Astrocyte (in vitro differentiated cells and primary cell): ENCODE data around the gene FAHD2A.

Experiments used
- EZH2 ChIP-seq: IDR thresholded peaks from 2 replicates; pipeline ENCODE4 v1.6.1; 2012; ENCODE audit warnings: mild to moderate bottlenecking, low read length, inconsistent platforms; ENCODE audit not compliant: insufficient read depth
- TF ChIP-seq, protein P1 (sequence below): IDR thresholded peaks from 2 replicates; pipeline ENCODE4 v1.5.1; 2011; ENCODE audit warnings: low read depth, mild to moderate bottlenecking, inconsistent platforms, low read length, moderate library complexity; ENCODE audit not compliant: insufficient read depth

- TF ChIP-seq, protein P1, sequence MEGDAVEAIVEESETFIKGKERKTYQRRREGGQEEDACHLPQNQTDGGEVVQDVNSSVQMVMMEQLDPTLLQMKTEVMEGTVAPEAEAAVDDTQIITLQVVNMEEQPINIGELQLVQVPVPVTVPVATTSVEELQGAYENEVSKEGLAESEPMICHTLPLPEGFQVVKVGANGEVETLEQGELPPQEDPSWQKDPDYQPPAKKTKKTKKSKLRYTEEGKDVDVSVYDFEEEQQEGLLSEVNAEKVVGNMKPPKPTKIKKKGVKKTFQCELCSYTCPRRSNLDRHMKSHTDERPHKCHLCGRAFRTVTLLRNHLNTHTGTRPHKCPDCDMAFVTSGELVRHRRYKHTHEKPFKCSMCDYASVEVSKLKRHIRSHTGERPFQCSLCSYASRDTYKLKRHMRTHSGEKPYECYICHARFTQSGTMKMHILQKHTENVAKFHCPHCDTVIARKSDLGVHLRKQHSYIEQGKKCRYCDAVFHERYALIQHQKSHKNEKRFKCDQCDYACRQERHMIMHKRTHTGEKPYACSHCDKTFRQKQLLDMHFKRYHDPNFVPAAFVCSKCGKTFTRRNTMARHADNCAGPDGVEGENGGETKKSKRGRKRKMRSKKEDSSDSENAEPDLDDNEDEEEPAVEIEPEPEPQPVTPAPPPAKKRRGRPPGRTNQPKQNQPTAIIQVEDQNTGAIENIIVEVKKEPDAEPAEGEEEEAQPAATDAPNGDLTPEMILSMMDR, result no peak
- no peak for TF ChIP-seq EZH2
Measured at GRCh38 chr2:95356821-95357700, 45.4 kb upstream of the FAHD2A start.
